Mononuclear cell (primary cell): Measurements from ENCODE around the gene ARHGEF11. TPM values are rescaled to one million over a fixed set of nuclear protein-coding genes. Genes with fewer than 3 reads are reported as not detected.

Experiments
- H3K27me3 ChIP-seq: 2 replicates; pipeline ENCODE4 v1.6.0; 2011; ENCODE audit warnings: low read length, control low read depth; ENCODE audit not compliant: insufficient read depth
- H3K4me1 ChIP-seq: 2 replicates; pipeline ENCODE4 v1.5.1; 2011; ENCODE audit warnings: mild to moderate bottlenecking, low read length, control low read depth; ENCODE audit not compliant: insufficient read depth
- H3K4me3 ChIP-seq: 2 replicates; pipeline ENCODE4 v1.5.1; 2011; ENCODE audit warnings: mild to moderate bottlenecking, low read length, moderate library complexity
- H3K9me3 ChIP-seq: 2 replicates; pipeline ENCODE4 v1.5.1; 2011; ENCODE audit warnings: low read depth, mild to moderate bottlenecking, control low read depth, low read length
- total RNA-seq: library from RNA; depleted of rRNA; stranded (reverse); fragments of >200 nt; gene quantifications from one replicate; pipeline ENCODE4 v1.2.3, GENCODE V29; 2012

The ARHGEF11 gene
- total RNA-seq, result 18.3 TPM

GRCh38 chr1:157045250-157046218 lies at the start of gene ARHGEF11:
Gene ARHGEF11 (minus strand): TSS chr1:157045742. CDS start chr1:157044330, 1,412 bp downstream.
- Histone ChIP-seq H3K27me3 (peaks cover 19% of the 10 kb centered on the region), H3K4me1 (peaks cover 39% of the 10 kb centered on the region), H3K4me3 (peak within 1 kb of the TSS; percentile 49), H3K9me3 (no peaks in the 10 kb centered on the region)

DNA sequence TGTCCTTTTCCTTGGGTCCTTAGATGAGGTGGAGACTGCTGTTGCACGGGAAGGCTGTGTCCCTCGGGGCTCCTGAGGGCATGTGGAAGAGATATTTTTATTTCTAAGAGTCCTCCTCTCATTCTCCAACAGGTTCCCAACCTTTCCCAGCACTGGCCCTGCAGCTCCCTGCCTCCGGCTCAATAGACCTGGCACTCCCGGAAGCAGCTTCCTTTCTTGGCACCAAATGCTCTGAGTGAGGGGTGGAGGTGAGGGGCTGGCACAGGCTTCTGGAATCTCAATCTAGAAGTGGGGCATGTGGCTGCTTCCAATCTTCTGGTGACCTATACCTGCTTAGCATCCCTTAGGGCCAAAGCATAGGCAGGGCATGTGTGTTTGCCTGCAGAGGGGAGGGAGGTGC lies 49.5 kb upstream of the ARHGEF11 start:
- H3K27me3 ChIP-seq, result no peaks in the 10 kb centered on the region
- H3K4me1 ChIP-seq, result peaks cover 12% of the 10 kb centered on the region
- H3K9me3 ChIP-seq, result no peaks in the 10 kb centered on the region
- H3K4me3 ChIP-seq, result no peak overlapping the region

DNA sequence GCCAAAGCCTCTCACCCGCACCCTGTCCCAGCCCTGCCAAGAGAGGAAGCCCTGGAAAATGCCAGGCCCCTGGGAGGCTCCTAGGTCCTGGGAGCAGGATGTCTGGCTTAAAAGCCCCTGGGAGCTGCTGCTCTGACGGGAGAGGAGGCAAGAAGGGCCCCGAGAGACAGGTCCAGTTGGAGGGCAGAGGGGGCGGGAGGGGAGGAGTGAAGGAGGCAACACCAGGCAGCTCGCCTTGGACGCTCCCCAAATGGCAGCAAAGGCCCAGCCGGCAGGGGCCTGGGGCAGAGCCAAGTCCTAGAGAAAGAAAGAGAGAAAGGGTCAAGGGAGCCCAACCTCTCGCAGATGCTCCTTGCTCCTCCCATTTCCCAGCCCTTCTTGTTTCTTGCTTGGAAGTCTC lies 47.3 kb upstream of the ARHGEF11 start:
- Histone ChIP-seq H3K4me1 (no peaks in the 10 kb centered on the region), H3K4me3 (no peak overlapping the region), H3K9me3 (no peaks in the 10 kb centered on the region), H3K27me3 (no peaks in the 10 kb centered on the region)

- Histone ChIP-seq H3K9me3 (no peaks in the 10 kb centered on the region), H3K4me1 (no peaks in the 10 kb centered on the region), H3K27me3 (no peaks in the 10 kb centered on the region), H3K4me3 (no peak overlapping the region)
Observed at GRCh38 chr1:157091668-157092273, 46.2 kb upstream of the ARHGEF11 start.

DNA sequence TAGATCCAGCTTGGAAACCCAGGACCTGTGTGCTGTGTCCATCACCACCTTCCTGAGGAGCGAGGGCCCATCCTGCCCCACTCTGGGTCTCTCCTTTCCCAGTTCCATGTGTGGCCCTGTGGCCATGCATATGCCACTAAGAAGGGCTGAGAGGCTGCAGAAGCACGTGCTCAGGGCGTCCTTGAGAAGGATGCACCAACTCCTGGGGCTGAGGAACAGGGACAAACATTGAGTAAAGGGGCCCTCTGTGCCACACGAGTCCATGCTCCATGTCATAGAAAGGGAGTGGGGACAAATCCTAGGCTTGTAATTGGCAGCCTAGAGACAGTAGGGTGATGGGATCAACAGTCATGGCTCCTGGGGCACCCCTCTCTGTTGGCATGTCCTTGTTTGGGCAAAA lies 45.6 kb upstream of the ARHGEF11 start:
- Histone ChIP-seq H3K27me3 (no peaks in the 10 kb centered on the region), H3K9me3 (no peaks in the 10 kb centered on the region), H3K4me1 (no peaks in the 10 kb centered on the region), H3K4me3 (no peak overlapping the region)

DNA sequence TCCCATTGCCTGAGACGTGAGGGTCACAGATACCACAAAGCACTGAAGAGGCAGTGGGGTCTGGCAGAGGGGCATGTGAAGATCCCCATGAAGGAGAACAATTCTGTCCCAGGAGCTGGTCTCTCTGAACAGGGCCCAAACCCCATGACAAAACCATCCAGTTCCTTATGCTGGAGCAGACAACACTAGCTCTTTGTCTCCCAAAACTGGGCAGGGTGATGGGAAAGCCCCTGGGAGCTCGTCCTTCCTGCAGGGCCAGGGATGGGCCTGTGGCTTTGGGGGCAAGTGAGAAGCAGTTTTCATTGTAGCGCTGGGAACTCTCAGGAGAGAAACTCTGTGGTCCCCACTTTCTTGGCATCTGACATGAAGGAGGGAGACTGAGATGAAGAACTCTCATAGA lies 45.2 kb upstream of the ARHGEF11 start:
- no peaks in the 10 kb centered on the region for H3K9me3 ChIP-seq
- no peaks in the 10 kb centered on the region for H3K4me1 ChIP-seq
- H3K27me3 ChIP-seq, result no peaks in the 10 kb centered on the region
- no peak overlapping the region for H3K4me3 ChIP-seq

DNA sequence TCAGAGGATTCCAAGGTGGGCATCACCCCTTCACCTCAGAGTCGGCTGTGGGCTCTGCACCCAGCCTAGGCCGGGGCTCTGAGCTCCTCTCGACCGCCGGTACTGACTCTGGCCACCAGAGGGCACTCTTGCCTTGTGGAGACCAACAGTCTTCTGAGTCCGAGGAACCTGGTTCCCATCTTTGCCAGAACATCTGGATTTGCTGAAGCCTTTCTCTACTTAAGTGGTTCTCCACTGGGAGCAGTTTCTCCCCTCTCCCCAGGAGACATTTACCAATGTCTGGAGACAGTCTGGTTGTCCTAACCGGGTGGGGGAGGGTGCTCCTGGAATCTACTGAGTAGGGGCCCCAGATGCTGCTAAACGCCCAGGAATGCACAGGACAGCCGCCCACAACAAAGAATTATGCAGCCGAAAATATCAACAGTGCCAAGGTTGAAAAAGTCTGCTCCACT lies 44.7 kb upstream of the ARHGEF11 start:
- Histone ChIP-seq H3K9me3 (no peaks in the 10 kb centered on the region), H3K27me3 (no peaks in the 10 kb centered on the region), H3K4me1 (no peaks in the 10 kb centered on the region), H3K4me3 (no peak overlapping the region)

GRCh38 chr1:157089789-157090188 lies 44.2 kb upstream of the ARHGEF11 start:
- H3K27me3 ChIP-seq, result no peaks in the 10 kb centered on the region
- H3K4me3 ChIP-seq, result no peak overlapping the region
- H3K4me1 ChIP-seq, result no peaks in the 10 kb centered on the region
- H3K9me3 ChIP-seq, result no peaks in the 10 kb centered on the region

GRCh38 chr1:157088607-157089006 lies 43.1 kb upstream of the ARHGEF11 start:
- Histone ChIP-seq H3K27me3 (no peaks in the 10 kb centered on the region), H3K9me3 (no peaks in the 10 kb centered on the region), H3K4me1 (no peaks in the 10 kb centered on the region), H3K4me3 (no peak overlapping the region)

DNA sequence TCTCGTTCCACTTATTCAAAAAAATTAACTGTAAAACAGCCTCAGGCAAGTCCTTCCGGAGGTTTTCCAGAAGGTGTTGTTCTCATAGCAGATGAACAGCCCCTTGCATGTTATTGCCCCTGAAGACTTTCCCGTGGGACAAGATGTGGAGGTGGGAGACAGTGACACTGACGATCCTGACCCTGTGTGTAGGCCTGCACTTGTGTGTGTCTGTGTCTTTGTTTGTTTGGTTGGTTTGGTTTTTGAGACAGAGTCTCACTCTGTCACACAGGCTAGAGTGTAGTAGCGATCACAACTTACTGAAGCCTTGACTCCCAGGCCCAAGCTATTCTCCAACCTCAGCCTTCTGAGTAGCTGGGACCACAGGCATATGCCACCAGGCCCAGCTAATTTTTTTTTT lies 41.5 kb upstream of the ARHGEF11 start:
- Histone ChIP-seq H3K4me1 (no peaks in the 10 kb centered on the region), H3K27me3 (no peaks in the 10 kb centered on the region), H3K9me3 (no peaks in the 10 kb centered on the region), H3K4me3 (no peak overlapping the region)

- Histone ChIP-seq H3K27me3 (no peaks in the 10 kb centered on the region), H3K4me1 (no peaks in the 10 kb centered on the region), H3K4me3 (no peak overlapping the region), H3K9me3 (no peaks in the 10 kb centered on the region)
Observed at GRCh38 chr1:157086299-157086698, 40.8 kb upstream of the ARHGEF11 start.

DNA sequence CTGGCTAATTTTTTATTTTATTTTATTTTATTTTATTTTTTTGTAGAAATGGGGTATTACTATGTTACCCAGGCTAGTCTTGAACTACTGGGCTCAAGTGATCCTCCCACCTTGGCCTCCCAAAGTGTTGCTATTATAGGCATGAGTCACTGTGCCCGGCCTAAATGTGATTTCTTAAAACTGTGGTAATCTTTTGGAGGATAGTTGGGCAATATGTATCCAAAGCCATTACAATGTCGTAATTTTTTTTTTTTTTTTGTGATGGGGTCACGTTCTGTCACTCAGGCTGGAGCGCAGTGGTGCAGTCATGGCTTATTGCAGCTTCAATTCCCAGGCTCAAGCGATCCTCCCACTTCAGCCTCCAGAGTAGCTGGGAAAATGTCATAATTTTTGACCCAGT lies 39.9 kb upstream of the ARHGEF11 start:
- H3K4me3 ChIP-seq, result no peak overlapping the region
- no peaks in the 10 kb centered on the region for H3K4me1 ChIP-seq
- no peaks in the 10 kb centered on the region for H3K27me3 ChIP-seq
- no peaks in the 10 kb centered on the region for H3K9me3 ChIP-seq

GRCh38 chr1:157084720-157085119 lies 39.2 kb upstream of the ARHGEF11 start:
- Histone ChIP-seq H3K4me3 (no peak overlapping the region), H3K4me1 (no peaks in the 10 kb centered on the region), H3K9me3 (no peaks in the 10 kb centered on the region), H3K27me3 (no peaks in the 10 kb centered on the region)

- Histone ChIP-seq H3K4me1 (no peaks in the 10 kb centered on the region), H3K9me3 (no peaks in the 10 kb centered on the region), H3K4me3 (no peak overlapping the region), H3K27me3 (no peaks in the 10 kb centered on the region)
Observed at GRCh38 chr1:157081707-157082106, 36.2 kb upstream of the ARHGEF11 start.

- Histone ChIP-seq H3K4me3 (no peak overlapping the region), H3K27me3 (no peaks in the 10 kb centered on the region), H3K4me1 (no peaks in the 10 kb centered on the region), H3K9me3 (no peaks in the 10 kb centered on the region)
Observed at GRCh38 chr1:157080714-157081113, 35.2 kb upstream of the ARHGEF11 start.
